HG02798 (cell line): Measurements from ENCODE around the gene SLC46A2.

Source experiments
- ATAC-seq: cut with Tn5 transposase; IDR thresholded peaks from one replicate; pipeline ENCODE4 v1.9.1; 2021; ENCODE audit warnings: mild to moderate bottlenecking; ENCODE audit not compliant: unreplicated experiment, poor library complexity

SLC46A2 gene, protein sequence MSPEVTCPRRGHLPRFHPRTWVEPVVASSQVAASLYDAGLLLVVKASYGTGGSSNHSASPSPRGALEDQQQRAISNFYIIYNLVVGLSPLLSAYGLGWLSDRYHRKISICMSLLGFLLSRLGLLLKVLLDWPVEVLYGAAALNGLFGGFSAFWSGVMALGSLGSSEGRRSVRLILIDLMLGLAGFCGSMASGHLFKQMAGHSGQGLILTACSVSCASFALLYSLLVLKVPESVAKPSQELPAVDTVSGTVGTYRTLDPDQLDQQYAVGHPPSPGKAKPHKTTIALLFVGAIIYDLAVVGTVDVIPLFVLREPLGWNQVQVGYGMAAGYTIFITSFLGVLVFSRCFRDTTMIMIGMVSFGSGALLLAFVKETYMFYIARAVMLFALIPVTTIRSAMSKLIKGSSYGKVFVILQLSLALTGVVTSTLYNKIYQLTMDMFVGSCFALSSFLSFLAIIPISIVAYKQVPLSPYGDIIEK

DNA sequence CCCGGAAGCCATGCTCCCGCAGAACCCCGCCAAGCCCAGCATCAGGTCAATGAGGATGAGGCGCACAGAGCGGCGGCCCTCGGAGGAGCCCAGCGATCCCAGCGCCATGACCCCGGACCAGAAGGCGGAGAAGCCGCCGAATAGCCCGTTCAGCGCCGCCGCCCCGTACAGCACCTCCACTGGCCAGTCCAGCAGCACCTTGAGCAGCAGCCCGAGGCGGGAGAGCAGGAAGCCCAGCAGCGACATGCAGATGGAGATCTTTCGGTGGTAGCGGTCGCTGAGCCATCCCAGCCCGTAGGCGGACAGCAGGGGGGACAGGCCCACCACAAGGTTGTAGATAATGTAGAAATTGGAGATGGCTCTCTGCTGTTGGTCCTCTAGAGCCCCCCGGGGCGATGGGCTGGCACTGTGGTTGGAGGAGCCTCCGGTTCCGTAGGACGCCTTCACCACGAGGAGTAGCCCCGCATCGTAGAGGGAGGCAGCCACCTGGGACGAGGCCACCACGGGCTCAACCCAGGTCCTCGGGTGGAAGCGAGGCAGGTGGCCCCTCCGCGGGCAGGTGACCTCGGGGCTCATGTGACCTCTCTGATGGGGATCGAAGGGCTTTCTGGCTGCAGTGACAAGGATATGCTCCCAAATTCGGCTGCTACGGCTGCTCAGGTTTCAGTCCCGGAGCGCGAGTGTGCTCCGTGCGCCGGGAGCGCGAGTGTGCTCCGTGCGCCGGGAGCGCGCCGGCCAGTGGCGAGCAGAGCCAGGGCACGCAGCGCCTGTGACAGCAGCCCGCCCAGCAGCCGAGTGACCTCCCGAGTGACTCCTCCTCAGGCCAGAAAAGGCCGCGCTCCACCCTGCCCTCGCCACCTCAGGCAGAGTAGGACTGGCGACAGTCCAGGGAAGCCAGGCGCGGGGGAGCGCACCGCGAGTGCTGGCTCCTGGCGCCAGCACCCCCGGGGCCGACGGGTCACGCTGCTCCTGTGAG is at the start of gene SLC46A2:
Gene SLC46A2, minus strand, starts transcription at position 771 of the 976 bp plus-strand sequence. Its CDS starts 195 bp downstream, at position 576.
- no peak for ATAC-seq

DNA sequence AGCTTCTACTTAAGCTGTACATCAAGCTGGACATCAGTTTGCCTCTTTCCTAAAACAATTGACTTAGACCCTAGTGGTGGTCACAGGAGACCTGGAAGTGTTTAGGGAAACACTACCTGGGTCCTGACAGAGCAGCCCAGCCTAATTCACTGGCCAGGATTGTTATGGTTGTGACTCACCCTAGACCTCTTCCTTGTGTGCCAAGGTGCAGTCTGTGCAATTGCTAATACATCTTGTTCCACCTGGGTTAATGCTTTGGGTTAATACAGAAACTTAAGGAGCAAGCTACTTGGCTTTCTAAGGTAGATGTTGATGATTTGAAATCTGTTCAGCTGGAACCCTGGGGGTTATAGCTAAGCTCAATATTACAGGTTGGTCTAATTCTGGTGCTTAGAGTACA is 48.7 kb upstream of the SLC46A2 start:
- ATAC-seq, result no peak

DNA sequence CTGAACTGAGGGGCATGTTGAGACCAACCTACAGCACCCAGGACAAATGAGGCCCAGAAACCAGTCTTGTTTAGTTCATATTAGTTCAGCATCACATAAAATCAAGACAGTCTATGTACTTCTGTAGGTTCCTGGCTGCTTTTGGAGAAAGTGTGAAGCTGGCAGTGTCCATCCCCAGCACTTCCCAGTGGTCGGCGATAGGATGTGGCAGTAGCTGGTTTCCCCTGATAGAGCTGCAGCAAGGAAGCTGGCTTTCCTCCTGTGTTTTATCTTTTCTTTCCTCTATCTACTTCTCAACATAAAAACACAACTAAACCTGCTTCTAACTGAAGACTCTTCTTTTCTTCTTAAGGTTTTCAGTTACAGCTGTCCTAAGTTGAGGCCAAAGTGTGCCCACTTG is 43.0 kb upstream of the SLC46A2 start:
- ATAC-seq, result no peak

GRCh38 chr9:112925058-112925641 is 34.5 kb upstream of the SLC46A2 start:
- no peak for ATAC-seq

- ATAC-seq, result peak; percentile 40
These were observed 30.9 kb upstream of the SLC46A2 start for GRCh38 chr9:112921549-112921948.

- no peak for ATAC-seq
These were observed 27.3 kb upstream of the SLC46A2 start for GRCh38 chr9:112917987-112918362.

DNA sequence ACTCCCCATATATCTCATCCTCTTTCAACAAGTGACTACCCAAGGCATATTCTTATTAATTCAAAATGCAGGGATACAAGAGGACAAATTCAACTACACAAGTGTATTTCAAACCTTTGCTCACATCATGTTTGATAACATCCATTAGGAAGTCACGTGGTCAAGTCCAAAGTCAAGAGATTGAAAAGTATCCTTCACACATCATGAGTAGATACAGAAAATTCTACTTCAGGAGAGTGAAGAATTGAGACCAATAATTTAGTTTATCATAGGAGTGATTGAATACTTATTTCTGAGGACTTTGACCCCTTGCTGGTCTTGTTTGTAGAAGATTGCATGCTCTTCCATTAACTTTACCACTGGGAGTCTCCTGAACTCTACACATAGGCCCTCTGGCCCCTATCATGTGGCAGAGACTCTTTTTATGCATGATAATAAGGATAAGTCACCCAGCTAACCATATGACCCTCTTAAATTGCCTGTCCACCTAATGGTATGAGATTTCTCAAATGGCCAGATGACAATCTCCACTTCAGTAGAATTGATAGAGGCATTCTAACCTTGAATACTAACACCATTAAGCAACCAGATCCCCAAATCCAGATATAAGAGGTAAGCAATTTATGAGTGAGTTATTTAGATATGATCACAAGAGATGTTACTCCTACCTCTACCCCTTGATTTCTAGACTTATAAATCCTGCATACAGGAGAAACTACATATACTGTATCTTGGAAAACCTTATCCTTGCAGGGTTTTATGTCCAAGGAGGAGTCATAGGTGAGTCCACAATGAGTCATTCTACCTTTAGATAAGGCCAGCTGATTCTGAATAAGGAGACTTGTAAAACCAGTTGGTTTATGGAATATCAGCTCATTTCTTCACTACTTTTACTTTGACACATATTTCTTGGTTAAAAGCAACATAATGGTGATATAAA is 26.6 kb upstream of the SLC46A2 start:
- no peak for ATAC-seq

- ATAC-seq, result no peak
These were observed 23.8 kb upstream of the SLC46A2 start for GRCh38 chr9:112914524-112914923.

- ATAC-seq, result no peak
These were observed 22.6 kb upstream of the SLC46A2 start for GRCh38 chr9:112913326-112913725.

GRCh38 chr9:112912636-112913035 is 22.0 kb upstream of the SLC46A2 start:
- no peak for ATAC-seq

DNA sequence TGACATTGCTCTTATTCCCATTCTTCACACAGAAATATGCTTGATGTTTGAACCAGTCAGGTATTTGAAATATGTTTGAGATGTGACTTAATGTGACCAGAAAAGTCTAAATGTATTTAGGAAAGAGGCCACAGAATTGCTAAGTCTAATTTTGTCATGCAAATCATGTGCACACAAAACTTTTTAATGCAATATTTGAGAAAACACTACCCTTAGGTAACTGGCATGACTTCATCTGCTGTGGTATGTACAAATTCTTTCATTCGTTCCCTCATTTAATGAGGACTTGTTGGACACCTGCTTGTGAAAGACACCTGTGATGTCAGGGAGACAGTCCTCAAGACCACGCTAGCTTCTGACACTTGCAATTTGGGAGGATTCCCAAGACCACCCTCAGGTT is 21.1 kb upstream of the SLC46A2 start:
- no peak for ATAC-seq

DNA sequence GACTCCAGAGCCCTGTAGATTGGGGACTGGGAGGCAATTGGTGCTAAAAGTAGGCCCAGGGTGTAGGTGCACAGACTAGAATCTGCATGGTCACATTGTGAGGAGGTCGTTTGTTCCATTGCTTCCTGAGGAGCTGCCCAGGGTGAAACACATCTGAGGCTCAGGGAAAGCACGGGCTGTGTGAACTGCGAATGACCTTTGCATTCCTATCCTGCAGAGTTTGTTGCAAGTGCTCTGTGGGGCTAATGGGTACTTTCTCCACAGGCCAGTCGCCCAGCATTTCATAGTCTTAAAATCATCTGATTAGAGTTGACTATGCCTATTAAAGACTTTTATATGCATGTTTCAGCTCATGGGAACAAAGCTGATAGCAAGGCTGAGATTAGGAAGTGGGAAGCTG is 14.4 kb upstream of the SLC46A2 start:
- no peak for ATAC-seq

DNA sequence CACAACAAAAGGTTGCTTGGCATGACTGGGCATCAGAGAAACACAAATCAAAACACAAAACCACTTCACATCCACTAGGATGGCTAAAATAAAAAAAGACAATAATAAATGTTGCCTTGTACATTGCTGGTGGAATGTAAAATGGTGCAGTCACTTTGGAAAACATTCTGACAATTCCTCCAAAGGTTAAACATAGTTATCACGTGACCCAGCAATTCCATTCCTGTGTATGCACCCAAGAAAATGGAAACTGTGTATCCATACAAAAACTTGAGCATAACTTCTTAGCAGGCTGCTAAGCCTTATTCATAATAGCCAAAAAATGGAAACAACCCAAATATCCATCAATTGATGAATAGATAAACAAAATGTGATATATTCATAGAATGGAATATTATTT is 10.2 kb upstream of the SLC46A2 start:
- no peak for ATAC-seq

GRCh38 chr9:112900488-112900887 is 9.8 kb upstream of the SLC46A2 start:
- no peak for ATAC-seq

DNA sequence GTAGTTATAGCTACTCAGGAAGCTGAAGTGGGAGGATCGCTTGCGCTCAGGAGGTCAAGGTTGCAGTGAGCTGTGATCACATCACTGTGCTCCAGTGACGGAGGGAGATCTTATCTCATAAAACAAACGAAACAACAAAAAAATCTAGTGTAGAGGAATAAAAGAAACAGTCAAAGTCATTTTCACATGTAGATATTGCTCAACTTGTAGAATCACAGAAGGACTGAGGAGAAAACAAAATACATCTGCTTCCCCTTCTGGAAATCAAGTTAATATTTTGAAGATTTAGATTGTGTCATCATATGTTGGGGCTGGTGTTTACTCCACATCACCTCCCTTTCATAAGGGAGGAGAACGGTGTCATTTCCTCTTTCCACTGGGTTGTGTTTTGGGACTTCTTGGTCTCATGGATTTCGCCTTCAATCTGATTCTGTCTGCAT is 8.2 kb upstream of the SLC46A2 start:
- ATAC-seq, result no peak

DNA sequence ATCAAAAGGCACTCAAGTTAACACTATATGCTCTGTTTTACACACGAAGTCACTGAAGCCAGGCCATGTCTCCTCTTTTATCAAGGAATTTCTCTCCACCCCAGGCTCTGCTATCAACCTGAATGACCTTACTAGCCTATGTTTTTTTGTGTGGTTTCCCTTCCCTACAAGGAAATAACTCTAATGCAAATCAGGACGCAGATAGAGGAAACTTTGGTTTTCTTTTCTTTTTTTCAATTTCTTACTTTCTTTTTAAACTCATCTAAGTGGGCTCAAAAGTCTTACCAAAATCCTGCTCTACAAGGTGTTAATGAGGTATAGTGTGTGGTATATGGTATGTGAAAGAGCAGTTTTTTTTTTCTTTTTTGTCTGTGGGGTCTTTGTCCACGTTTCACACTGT is 5.5 kb upstream of the SLC46A2 start:
- ATAC-seq, result no peak

- no peak for ATAC-seq
These were observed 4.0 kb upstream of the SLC46A2 start for GRCh38 chr9:112894699-112895098.

GRCh38 chr9:112894041-112894440 is 3.4 kb upstream of the SLC46A2 start:
- no peak for ATAC-seq

- no peak for ATAC-seq
These were observed 2.3 kb upstream of the SLC46A2 start for GRCh38 chr9:112892981-112893380.

GRCh38 chr9:112891521-112891920 is 845 bp upstream of the SLC46A2 start:
- ATAC-seq, result no peak
